Lung (tissue), 12 donors: ENCODE measurements around the gene ATP6V0A4. TPM values are rescaled to one million over a fixed set of nuclear protein-coding genes. Genes with fewer than 3 reads are reported as not detected.

Experiments
- ATAC-seq: fragments of 200-7000 bp; cut with Tn5 transposase; one replicate; pipeline ENCODE4 v1.9.1; 2020; ENCODE audit warnings: moderate number of reproducible peaks; ENCODE audit not compliant: insufficient read depth, low FRiP score
- DNase-seq, 3 donors: peaks; one replicate each; pipeline ENCODE4 v3.0.0-alpha.2; 2013 to 2017
- H3K27ac ChIP-seq, 2 donors: one replicate each; pipeline ENCODE4 v1.5.1; 2013; ENCODE audit warnings: mild to moderate bottlenecking in 2 of 2, moderate library complexity in 2 of 2, control low read depth in 1 of 2, inconsistent platforms in 1 of 2, low read depth in 1 of 2, low read length in 1 of 2
- H3K27me3 ChIP-seq, 3 donors: one replicate each; pipeline ENCODE4 v1.5.1; 2013; ENCODE audit warnings: low read length in 2 of 3; ENCODE audit not compliant: control insufficient read depth in 3 of 3, insufficient read depth in 3 of 3
- H3K36me3 ChIP-seq, 4 donors: one replicate each; pipeline ENCODE4 v1.5.1; 2013; ENCODE audit warnings: low read length in 4 of 4, mild to moderate bottlenecking in 1 of 4, moderate library complexity in 1 of 4; ENCODE audit not compliant: control insufficient read depth in 4 of 4, insufficient read depth in 4 of 4
- H3K4me1 ChIP-seq, 5 donors: one replicate each; pipeline ENCODE4 v1.5.1; 2013; ENCODE audit warnings: low read length in 5 of 5, mild to moderate bottlenecking in 2 of 5, moderate library complexity in 1 of 5; ENCODE audit not compliant: control insufficient read depth in 5 of 5, insufficient read depth in 5 of 5
- H3K4me3 ChIP-seq: one replicate; pipeline ENCODE4 v1.5.1; 2013; ENCODE audit warnings: mild to moderate bottlenecking, control low read depth, moderate library complexity
- H3K9ac ChIP-seq, 2 donors: one replicate each; pipeline ENCODE4 v1.5.1; 2013; ENCODE audit warnings: low read length in 2 of 2, control low read depth in 1 of 2; ENCODE audit not compliant: insufficient read depth in 1 of 2
- H3K9me3 ChIP-seq, 4 donors: one replicate each; pipeline ENCODE4 v1.5.1; 2013; ENCODE audit warnings: low read length in 3 of 4, mild to moderate bottlenecking in 1 of 4, moderate library complexity in 1 of 4; ENCODE audit not compliant: control insufficient read depth in 4 of 4, insufficient read depth in 3 of 4
- WGBS, 2 donors: extraction: QIAGEN DNeasy Blood & Tissue Kit; methylation state at CpG; one replicate each; pipeline ENCODE4 v1.1.7; 2013; 5-methylcytosine and 5-hydroxymethylcytosine counted together
- polyA plus RNA-seq, 2 donors: library from polyadenylated mRNA; stranded (reverse); fragments of 200-250 nt; gene quantifications; one replicate each; pipeline ENCODE4 v1.2.1, GENCODE V29; 2013
- total RNA-seq, 2 donors: library from RNA; depleted of rRNA in 1 of 2; stranded (reverse); fragments of >200 nt in 1 of 2; gene quantifications; one replicate each; pipeline ENCODE4 v1.2.1, GENCODE V29; 2014 to 2021
- TF ChIP-seq, protein P1 (sequence below): IDR thresholded peaks from 2 replicates; pipeline ENCODE4 v1.5.1; 2012; ENCODE audit warnings: mild to moderate bottlenecking; ENCODE audit errors: control extremely low read depth, extremely low read depth
- donor health status: control.
- donor health status: control.
- donor health status: Bipolar disorder and iron deficiency.
- donor health status: healthy.
- donor health status: DM: yes; HTN: yes; CAD: no.

Gene ATP6V0A4
- total and polyA plus RNA-seq, 4 donors = 0.22 to 1.6 (median 1.2) TPM

DNA sequence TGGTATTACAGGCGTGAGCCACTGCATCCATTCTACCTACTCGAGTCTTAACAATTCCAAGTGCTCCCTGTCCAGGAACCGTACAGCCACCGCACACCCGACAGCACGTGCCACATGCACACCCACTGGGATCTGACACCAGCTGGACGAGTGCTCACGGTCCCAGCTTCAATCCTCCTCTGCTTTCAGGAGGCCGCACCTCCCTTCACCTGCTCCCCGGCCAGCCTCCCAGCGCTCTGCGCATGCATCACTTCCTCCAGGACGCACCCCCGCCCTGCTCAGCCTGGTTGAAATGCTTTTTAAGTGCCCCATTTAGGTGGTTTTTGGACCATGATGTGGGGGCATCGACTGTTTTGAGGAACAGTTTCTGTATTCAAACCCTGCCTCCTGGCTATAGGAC lies 47.5 kb downstream of the ATP6V0A4 start:
- no peaks in the 10 kb centered on the region for H3K9me3 ChIP-seq
- 91 to 95% methylated on average over 15 of the region's 15 CpGs for WGBS, 2 donors
- peaks cover 0 to 10% (median 0%) of the 10 kb centered on the region in 5 donors for H3K4me1 ChIP-seq
- no peaks in the 10 kb centered on the region for H3K36me3 ChIP-seq
- no peaks in the 10 kb centered on the region for H3K27me3 ChIP-seq
- ATAC-seq = no peak
- TF ChIP-seq, protein P1, sequence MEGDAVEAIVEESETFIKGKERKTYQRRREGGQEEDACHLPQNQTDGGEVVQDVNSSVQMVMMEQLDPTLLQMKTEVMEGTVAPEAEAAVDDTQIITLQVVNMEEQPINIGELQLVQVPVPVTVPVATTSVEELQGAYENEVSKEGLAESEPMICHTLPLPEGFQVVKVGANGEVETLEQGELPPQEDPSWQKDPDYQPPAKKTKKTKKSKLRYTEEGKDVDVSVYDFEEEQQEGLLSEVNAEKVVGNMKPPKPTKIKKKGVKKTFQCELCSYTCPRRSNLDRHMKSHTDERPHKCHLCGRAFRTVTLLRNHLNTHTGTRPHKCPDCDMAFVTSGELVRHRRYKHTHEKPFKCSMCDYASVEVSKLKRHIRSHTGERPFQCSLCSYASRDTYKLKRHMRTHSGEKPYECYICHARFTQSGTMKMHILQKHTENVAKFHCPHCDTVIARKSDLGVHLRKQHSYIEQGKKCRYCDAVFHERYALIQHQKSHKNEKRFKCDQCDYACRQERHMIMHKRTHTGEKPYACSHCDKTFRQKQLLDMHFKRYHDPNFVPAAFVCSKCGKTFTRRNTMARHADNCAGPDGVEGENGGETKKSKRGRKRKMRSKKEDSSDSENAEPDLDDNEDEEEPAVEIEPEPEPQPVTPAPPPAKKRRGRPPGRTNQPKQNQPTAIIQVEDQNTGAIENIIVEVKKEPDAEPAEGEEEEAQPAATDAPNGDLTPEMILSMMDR = no peak
- no peak overlapping the region for H3K27ac ChIP-seq
- DNase-seq = no peak
- no peak overlapping the region for H3K4me3 ChIP-seq
- H3K9ac ChIP-seq = no peak overlapping the region

DNA sequence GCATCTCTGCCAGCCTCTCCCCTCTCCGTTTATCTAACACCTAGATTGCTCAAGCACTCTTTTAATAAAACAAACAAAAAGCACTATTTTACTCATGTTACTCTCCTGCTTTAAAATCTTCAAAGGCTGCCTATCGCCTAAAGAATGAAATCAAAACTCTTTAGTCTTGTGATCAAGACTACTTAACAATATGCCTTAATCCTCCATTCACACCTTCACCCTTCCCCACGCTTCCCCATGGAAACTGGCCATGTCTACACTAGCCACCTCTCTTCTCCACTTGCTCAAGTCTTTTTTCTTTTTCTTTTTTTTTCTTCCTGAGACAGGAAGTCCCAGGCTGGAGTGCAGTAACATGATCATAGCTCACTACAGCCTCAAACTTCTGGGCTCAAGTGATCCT lies 48.0 kb downstream of the ATP6V0A4 start:
- TF ChIP-seq, protein P1 = no peak
- DNase-seq = peak; percentile 15 to 72 (median 18)
- H3K9me3 ChIP-seq = no peaks in the 10 kb centered on the region
- no peak overlapping the region for H3K9ac ChIP-seq
- no peaks in the 10 kb centered on the region for H3K36me3 ChIP-seq
- no peak for ATAC-seq
- H3K27me3 ChIP-seq = no peaks in the 10 kb centered on the region
- no peak overlapping the region for H3K4me3 ChIP-seq
- 61 to 79% methylated on average over 3 of the region's 3 CpGs for WGBS, 2 donors
- H3K27ac ChIP-seq = no peak overlapping the region
- peaks cover 0 to 4% (median 0%) of the 10 kb centered on the region in 5 donors for H3K4me1 ChIP-seq

DNA sequence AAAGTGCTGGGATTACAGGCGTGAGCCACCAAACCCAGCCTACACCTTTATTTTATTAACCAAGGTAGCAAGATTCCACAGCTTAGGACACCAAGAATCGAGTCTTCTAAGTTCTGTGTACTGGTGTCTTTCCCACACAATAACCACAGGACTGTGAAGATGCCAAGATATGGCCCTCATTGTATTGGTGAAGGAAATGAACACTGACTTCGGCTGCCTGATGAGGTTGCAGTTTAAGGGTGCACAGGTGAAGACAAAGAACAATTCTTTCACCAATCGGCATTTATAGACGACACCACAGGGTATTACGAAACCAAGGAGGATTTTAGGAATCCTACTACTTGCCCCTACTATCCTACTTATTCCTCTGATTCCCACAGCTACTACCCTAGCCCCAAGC lies 49.3 kb downstream of the ATP6V0A4 start:
- H3K9me3 ChIP-seq = no peaks in the 10 kb centered on the region

More for the DNA sequence above, 49.3 kb downstream of the ATP6V0A4 start:
- no peak for DNase-seq
- TF ChIP-seq, protein P1 = no peak
- H3K9ac ChIP-seq = no peak overlapping the region
- H3K27ac ChIP-seq = no peak overlapping the region
- 84 to 91% methylated on average over 6 of the region's 6 CpGs for WGBS, 2 donors
- H3K27me3 ChIP-seq = no peaks in the 10 kb centered on the region
- no peaks in the 10 kb centered on the region for H3K36me3 ChIP-seq
- no peak overlapping the region for H3K4me3 ChIP-seq
- H3K4me1 ChIP-seq = peaks cover 0 to 4% (median 0%) of the 10 kb centered on the region in 5 donors
- ATAC-seq = no peak
